Measurements from ENCODE around the gene SERPINA5.

DNA sequence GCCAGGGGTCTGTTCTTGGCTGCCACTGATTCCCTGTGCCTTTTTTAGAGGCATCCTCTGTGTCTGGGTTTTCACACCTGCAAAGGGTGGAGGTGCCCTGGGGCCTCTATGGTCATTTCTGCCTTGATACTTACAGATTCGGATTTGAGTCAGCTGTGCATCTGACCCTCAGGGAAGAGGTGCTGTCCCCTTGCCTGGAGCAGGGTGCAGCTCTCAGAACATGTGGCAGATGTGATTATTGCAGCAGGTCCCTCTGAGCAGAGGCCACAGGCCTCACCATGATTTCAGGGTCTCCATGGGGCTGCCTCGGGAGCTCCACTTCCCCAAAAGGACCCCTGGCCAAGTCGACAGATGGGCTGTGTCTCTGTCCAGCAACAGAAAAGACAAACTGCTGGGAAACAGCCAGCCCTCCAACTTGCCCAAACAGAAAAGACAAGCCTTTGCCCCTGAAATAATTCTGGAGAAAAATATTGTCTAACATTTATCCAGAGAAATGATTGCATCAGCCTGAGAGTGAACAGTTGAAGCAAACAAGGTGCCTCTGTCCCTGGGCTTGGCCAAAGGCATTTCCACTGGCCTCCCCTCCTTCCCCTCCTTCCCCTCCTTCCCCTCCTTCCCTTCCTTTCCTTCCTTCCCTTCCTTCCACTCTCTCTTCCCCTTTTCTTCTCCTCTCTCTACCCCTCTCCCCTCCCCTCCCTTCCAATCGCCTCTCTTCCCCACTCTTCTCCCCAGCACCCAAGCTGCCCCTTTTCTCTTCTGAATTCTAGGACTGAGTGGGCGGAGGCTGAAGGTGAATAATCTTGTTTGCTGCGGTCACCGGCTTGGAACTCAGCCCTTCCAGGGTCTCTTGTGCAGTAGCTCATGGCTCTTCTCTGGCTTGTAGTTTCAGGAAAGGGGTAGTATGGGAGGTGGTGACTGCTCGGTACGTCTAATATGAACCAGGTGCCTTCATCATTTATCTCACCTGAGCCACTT lies 31.6 kb downstream of the SERPINA5 start:
- no peak for TF ChIP-seq MAFK (IDR thresholded peaks at IDR 0.05; ENCODE audit: partially characterized antibody)
- TF ChIP-seq KDM1A (IDR thresholded peaks at IDR 0.05; ENCODE audit: low read depth), result no peak
- no peak for TF ChIP-seq POLR2A (IDR thresholded peaks at IDR 0.05; ENCODE audit: low read length)
- no peak for TF ChIP-seq CTCF (IDR thresholded peaks at IDR 0.05)
- TF ChIP-seq SMC3 (IDR thresholded peaks at IDR 0.05), result no peak
- TF ChIP-seq JUN (IDR thresholded peaks at IDR 0.05), result no peak
- TF ChIP-seq MYC (IDR thresholded peaks at IDR 0.05; ENCODE audit: borderline replicate concordance, low read length), result no peak
- TF ChIP-seq, protein P1, sequence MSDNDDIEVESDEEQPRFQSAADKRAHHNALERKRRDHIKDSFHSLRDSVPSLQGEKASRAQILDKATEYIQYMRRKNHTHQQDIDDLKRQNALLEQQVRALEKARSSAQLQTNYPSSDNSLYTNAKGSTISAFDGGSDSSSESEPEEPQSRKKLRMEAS (IDR thresholded peaks at IDR 0.05), result no peak
- TF ChIP-seq REST (IDR thresholded peaks at IDR 0.05), result no peak

Measured in A549 (cell line).